Cardiac muscle cell (in vitro differentiated cells and primary cell): ENCODE results near the gene OBI1. TPM values are rescaled to one million over a fixed set of nuclear protein-coding genes. Genes with fewer than 3 reads are reported as not detected.

ENCODE experiments used
- DNase-seq, 2 donors: peaks; one replicate each; pipeline versions ENCODE4 v3.0.0 to v3.0.0-alpha.2; 2010 to 2017; ENCODE audit warnings: low read depth in 1 of 2, low spot score in 1 of 2
- H3K27ac ChIP-seq: fragments of 200-600 bp; sonication (generic); 2 replicates; pipeline ENCODE4 v1.5.1; 2016
- H3K27me3 ChIP-seq: fragments of 200-600 bp; sonication (generic); 2 replicates; pipeline ENCODE4 v1.6.0; 2016; ENCODE audit warnings: control low read depth
- H3K36me3 ChIP-seq: fragments of 200-600 bp; sonication (generic); 2 replicates; pipeline ENCODE4 v1.5.1; 2016; ENCODE audit warnings: control low read depth
- H3K4me1 ChIP-seq: fragments of 200-600 bp; sonication (generic); 2 replicates; pipeline ENCODE4 v1.8.1; 2017; ENCODE audit warnings: low read depth, mild to moderate bottlenecking, mixed run types
- H3K4me3 ChIP-seq: fragments of 200-600 bp; sonication (generic); 2 replicates; pipeline ENCODE4 v1.5.1; 2016; ENCODE audit warnings: mild to moderate bottlenecking
- H3K9me3 ChIP-seq: fragments of 200-600 bp; sonication (generic); 2 replicates; pipeline ENCODE4 v1.5.1; 2017; ENCODE audit warnings: low read depth, mild to moderate bottlenecking, control low read depth
- polyA plus RNA-seq: library from polyadenylated mRNA; unstranded; fragments of >200 nt; fragmentation: Nextera tagmentation; extraction: Ambion mirVana; gene quantifications from 2 replicates; pipeline ENCODE4 v1.2.1, GENCODE V29; 2016
- total RNA-seq: library from RNA; depleted of rRNA; stranded (reverse); fragments of >200 nt; gene quantifications from 2 replicates; pipeline ENCODE4 v1.2.3, GENCODE V29; 2016
- TF ChIP-seq, protein P1 (sequence below): IDR thresholded peaks from 2 replicates; pipeline ENCODE4 v1.5.1; 2012; ENCODE audit warnings: low read depth, mild to moderate bottlenecking, low read length

The OBI1 gene
- total and polyA plus RNA-seq, 2 experiments from 2014 or later, result 14.1 to 17.0 TPM

- Histone ChIP-seq H3K9me3 (no peaks in the 10 kb centered on the region), H3K4me1 (peaks cover 12% of the 10 kb centered on the region), H3K36me3 (no peaks in the 10 kb centered on the region), H3K4me3 (no peak overlapping the region), H3K27ac (no peak overlapping the region), H3K27me3 (peaks cover 99% of the 10 kb centered on the region)
- TF ChIP-seq, protein P1, sequence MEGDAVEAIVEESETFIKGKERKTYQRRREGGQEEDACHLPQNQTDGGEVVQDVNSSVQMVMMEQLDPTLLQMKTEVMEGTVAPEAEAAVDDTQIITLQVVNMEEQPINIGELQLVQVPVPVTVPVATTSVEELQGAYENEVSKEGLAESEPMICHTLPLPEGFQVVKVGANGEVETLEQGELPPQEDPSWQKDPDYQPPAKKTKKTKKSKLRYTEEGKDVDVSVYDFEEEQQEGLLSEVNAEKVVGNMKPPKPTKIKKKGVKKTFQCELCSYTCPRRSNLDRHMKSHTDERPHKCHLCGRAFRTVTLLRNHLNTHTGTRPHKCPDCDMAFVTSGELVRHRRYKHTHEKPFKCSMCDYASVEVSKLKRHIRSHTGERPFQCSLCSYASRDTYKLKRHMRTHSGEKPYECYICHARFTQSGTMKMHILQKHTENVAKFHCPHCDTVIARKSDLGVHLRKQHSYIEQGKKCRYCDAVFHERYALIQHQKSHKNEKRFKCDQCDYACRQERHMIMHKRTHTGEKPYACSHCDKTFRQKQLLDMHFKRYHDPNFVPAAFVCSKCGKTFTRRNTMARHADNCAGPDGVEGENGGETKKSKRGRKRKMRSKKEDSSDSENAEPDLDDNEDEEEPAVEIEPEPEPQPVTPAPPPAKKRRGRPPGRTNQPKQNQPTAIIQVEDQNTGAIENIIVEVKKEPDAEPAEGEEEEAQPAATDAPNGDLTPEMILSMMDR, result no peak
- no peak for DNase-seq
Measured at GRCh38 chr13:78598116-78598781, 60.7 kb downstream of the OBI1 start.

DNA sequence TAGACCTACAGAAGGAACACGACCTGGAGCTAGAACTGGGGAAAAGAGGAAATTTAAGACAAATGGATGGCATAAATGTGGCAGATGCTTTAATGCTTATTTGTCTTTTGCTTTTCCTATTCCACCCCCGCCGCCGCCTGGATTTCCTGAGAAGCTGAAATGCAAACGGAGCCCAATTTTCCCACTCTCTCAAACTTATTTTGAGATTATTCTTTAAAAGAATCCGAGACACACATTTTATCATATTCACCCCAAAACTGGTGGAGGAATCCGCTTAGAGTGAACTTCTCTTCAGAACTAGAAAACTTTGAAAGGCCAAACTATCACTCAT lies 61.4 kb downstream of the OBI1 start:
- H3K27ac ChIP-seq, result no peak overlapping the region
- H3K4me1 ChIP-seq, result peaks cover 8% of the 10 kb centered on the region
- no peaks in the 10 kb centered on the region for H3K36me3 ChIP-seq
- H3K9me3 ChIP-seq, result no peaks in the 10 kb centered on the region
- TF ChIP-seq, protein P1, result no peak
- no peak for DNase-seq
- H3K4me3 ChIP-seq, result no peak overlapping the region
- peaks cover 99% of the 10 kb centered on the region for H3K27me3 ChIP-seq

GRCh38 chr13:78596736-78597601 lies 62.0 kb downstream of the OBI1 start:
- Histone ChIP-seq H3K4me1 (peaks cover 8% of the 10 kb centered on the region), H3K27ac (no peak overlapping the region), H3K9me3 (no peaks in the 10 kb centered on the region), H3K4me3 (peak overlapping the region; percentile 20), H3K36me3 (no peaks in the 10 kb centered on the region), H3K27me3 (peaks cover 100% of the 10 kb centered on the region)
- DNase-seq, result no peak
- TF ChIP-seq, protein P1, result no peak

- DNase-seq, result peak in 1 of 2 donors; percentile 53
Measured at GRCh38 chr13:78596399-78596735, 62.6 kb downstream of the OBI1 start.

DNA sequence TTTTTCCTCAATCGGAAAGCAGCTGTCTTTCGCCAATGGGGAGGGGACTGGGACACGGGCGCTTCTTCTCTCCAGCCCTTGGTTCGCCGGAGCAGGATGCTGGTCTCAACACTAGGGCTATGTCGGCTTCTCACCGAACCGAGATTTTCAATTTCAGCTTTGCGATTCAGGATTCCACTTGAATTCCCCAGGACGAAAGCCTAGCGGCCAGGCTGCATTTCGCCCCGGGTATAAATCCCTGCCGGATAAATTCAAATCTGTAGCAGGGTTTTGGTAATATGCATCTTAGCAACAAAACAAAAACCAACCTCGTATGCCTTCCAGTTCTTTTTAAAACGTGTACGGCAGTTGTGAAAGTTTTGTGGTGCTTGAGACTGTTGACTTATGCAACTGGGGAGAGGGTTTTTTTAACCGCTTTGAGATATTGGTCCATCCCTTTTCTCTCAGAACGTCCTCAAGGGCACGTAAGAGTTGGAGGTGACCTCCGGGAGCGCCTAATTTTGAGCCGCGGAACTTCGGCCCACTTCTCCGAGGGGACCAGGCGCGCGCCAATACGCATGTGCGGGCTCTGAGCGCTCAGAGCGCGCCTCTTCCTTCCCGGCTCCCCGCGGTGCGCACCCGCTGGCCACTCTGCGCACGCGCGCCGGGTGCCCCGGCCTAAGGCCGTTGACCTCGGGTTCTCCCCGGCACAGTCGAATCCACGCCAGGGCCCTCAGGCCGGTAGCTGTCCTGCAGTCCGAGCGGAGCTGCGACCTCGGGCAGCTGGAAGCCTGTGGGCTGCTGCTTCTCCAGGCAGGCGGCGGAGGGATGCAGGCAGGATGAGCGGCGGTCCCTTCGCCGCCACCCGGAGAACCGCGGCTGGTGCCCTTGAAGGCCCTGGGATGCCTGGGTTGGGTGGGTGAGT lies 63.2 kb downstream of the OBI1 start:
- H3K4me3 ChIP-seq, result peak overlapping the region; percentile 20
- H3K36me3 ChIP-seq, result no peaks in the 10 kb centered on the region
- peak in 1 of 2 donors; percentile 62 for DNase-seq
- TF ChIP-seq, protein P1, result no peak
- H3K9me3 ChIP-seq, result no peaks in the 10 kb centered on the region
- peaks cover 100% of the 10 kb centered on the region for H3K27me3 ChIP-seq
- peaks cover 8% of the 10 kb centered on the region for H3K4me1 ChIP-seq
- no peak overlapping the region for H3K27ac ChIP-seq

More at GRCh38 chr13:78596399-78596735, 62.6 kb downstream of the OBI1 start:
- Histone ChIP-seq H3K4me3 (peak overlapping the region; percentile 20), H3K27ac (no peak overlapping the region), H3K4me1 (peaks cover 8% of the 10 kb centered on the region), H3K9me3 (no peaks in the 10 kb centered on the region), H3K36me3 (no peaks in the 10 kb centered on the region), H3K27me3 (peaks cover 100% of the 10 kb centered on the region)
- TF ChIP-seq, protein P1, result no peak
